Tibial nerve (tissue), 3 donors: ENCODE data around the gene PSMD2.

Experiments
- POLR2A ChIP-seq, 2 donors: fragments of 450-650 bp; IDR thresholded peaks; one replicate each; pipeline ENCODE4 v1.6.1; 2017; ENCODE audit warnings: antibody characterized with exemption in 2 of 2, mild to moderate bottlenecking in 2 of 2, moderate library complexity in 2 of 2
- TF ChIP-seq, protein P1 (sequence below), 5 experiments: fragments of 200-600 bp in 3 of 5; fragments of 450-650 bp in 2 of 5; sonication (generic) in 3 of 5; IDR thresholded peaks; one replicate each; pipeline ENCODE4 v1.5.1; 2016 to 2019; ENCODE audit warnings: antibody characterized with exemption in 5 of 5, mild to moderate bottlenecking in 3 of 5, moderate library complexity in 2 of 5

- TF ChIP-seq, protein P1, sequence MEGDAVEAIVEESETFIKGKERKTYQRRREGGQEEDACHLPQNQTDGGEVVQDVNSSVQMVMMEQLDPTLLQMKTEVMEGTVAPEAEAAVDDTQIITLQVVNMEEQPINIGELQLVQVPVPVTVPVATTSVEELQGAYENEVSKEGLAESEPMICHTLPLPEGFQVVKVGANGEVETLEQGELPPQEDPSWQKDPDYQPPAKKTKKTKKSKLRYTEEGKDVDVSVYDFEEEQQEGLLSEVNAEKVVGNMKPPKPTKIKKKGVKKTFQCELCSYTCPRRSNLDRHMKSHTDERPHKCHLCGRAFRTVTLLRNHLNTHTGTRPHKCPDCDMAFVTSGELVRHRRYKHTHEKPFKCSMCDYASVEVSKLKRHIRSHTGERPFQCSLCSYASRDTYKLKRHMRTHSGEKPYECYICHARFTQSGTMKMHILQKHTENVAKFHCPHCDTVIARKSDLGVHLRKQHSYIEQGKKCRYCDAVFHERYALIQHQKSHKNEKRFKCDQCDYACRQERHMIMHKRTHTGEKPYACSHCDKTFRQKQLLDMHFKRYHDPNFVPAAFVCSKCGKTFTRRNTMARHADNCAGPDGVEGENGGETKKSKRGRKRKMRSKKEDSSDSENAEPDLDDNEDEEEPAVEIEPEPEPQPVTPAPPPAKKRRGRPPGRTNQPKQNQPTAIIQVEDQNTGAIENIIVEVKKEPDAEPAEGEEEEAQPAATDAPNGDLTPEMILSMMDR (IDR thresholded peaks at IDR 0.05): no peak
- no peak for TF ChIP-seq POLR2A (IDR thresholded peaks at IDR 0.05)
Measured at GRCh38 chr3:184291738-184292445, 7.1 kb upstream of the PSMD2 start.
